HL-60 (cell line): Measurements from ENCODE around the gene LAX1.

Experiments
- DNase-seq, 2 experiments: peaks; one replicate each; pipeline ENCODE4 v3.0.0-alpha.2; 2010 to 2020; ENCODE audit warnings: low read depth in 1 of 2, low spot score in 1 of 2
- H3K27ac ChIP-seq: fragments of 250-450 bp; sonication (Bioruptor Pico); replicated peaks from 2 replicates; pipeline ENCODE4 v1.5.1; 2020; ENCODE audit warnings: mild to moderate bottlenecking, moderate library complexity
- H3K27me3 ChIP-seq: fragments of 250-450 bp; sonication (Bioruptor Pico); 2 replicates; pipeline ENCODE4 v1.5.1; 2021; ENCODE audit warnings: mild to moderate bottlenecking, moderate library complexity; ENCODE audit not compliant: insufficient read depth, poor library complexity, severe bottlenecking
- H3K4me3 ChIP-seq: replicated peaks from 2 replicates; pipeline ENCODE4 v1.5.1; 2011; ENCODE audit warnings: mild to moderate bottlenecking, control low read depth, low read length; ENCODE audit not compliant: insufficient read depth
- GABPA ChIP-seq: IDR thresholded peaks from 2 replicates; pipeline ENCODE4 v1.6.1; 2012; ENCODE audit warnings: low read depth
- POLR2AphosphoS5 ChIP-seq: IDR thresholded peaks from 2 replicates; pipeline ENCODE4 v1.6.1; 2012; ENCODE audit warnings: low read depth
- REST ChIP-seq: IDR thresholded peaks from 2 replicates; pipeline ENCODE4 v1.6.1; 2012; ENCODE audit warnings: low read depth; ENCODE audit not compliant: insufficient replicate concordance
- SPI1 ChIP-seq: IDR thresholded peaks from 2 replicates; pipeline ENCODE4 v1.6.1; 2012; ENCODE audit warnings: low read depth, mild to moderate bottlenecking, borderline replicate concordance

The LAX1 gene

GRCh38 chr1:203818399-203818798, 53.4 kb downstream of the LAX1 start:
- Histone ChIP-seq H3K27me3 (no peaks in the 10 kb centered on the region), H3K4me3 (no peak overlapping the region), H3K27ac (no peak overlapping the region)
- DNase-seq, result no peak
- TF ChIP-seq POLR2AphosphoS5 (no peak), GABPA (no peak)

- TF ChIP-seq GABPA (no peak), REST (no peak), SPI1 (no peak)
- Histone ChIP-seq H3K27me3 (no peaks in the 10 kb centered on the region), H3K27ac (no peak overlapping the region), H3K4me3 (no peak overlapping the region)
- no peak for DNase-seq
Measured at GRCh38 chr1:203823306-203823705, 58.3 kb downstream of the LAX1 start.
